HG03354 (cell line): Measurements from ENCODE around the gene EPHB2.
"Not testable (repeated sequence)": the region's sequence is repeated elsewhere in the genome, so short reads cannot be mapped to it uniquely, and the experiment has no call there.

Experiments used
- ATAC-seq: cut with Tn5 transposase; IDR thresholded peaks from one replicate; pipeline ENCODE4 v1.9.1; 2021; ENCODE audit warnings: mild to moderate bottlenecking; ENCODE audit not compliant: unreplicated experiment, poor library complexity, severe bottlenecking

The EPHB2 gene

GRCh38 chr1:22710701-22711049 lies at the start of gene EPHB2:
Gene EPHB2, plus strand, starts transcription at chr1:22710839. Its CDS starts 144 bp downstream, at chr1:22710983.
- ATAC-seq: no peak

- no peak for ATAC-seq
Observed at GRCh38 chr1:22661880-22662279, 48.8 kb upstream of the EPHB2 start.

- no peak for ATAC-seq
Observed at GRCh38 chr1:22662318-22662717, 48.3 kb upstream of the EPHB2 start.

- ATAC-seq: no peak
Observed at GRCh38 chr1:22662986-22663408, 47.6 kb upstream of the EPHB2 start.

- no peak for ATAC-seq
Observed at GRCh38 chr1:22665752-22666151, 44.9 kb upstream of the EPHB2 start.

GRCh38 chr1:22666412-22666811 lies 44.2 kb upstream of the EPHB2 start:
- ATAC-seq: no peak

GRCh38 chr1:22668840-22669239 lies 41.8 kb upstream of the EPHB2 start:
- not testable (repeated sequence) for ATAC-seq

GRCh38 chr1:22670352-22670975 lies 40.2 kb upstream of the EPHB2 start:
- no peak for ATAC-seq

GRCh38 chr1:22671999-22672398 lies 38.6 kb upstream of the EPHB2 start:
- ATAC-seq: no peak

GRCh38 chr1:22673486-22674409 lies 36.9 kb upstream of the EPHB2 start:
- ATAC-seq: no peak

GRCh38 chr1:22674410-22674749 lies 36.3 kb upstream of the EPHB2 start:
- no peak for ATAC-seq

GRCh38 chr1:22676151-22676550 lies 34.5 kb upstream of the EPHB2 start:
- ATAC-seq: not testable (repeated sequence)

- no peak for ATAC-seq
Observed at GRCh38 chr1:22676916-22677583, 33.6 kb upstream of the EPHB2 start.

GRCh38 chr1:22677931-22678896 lies 32.4 kb upstream of the EPHB2 start:
- no peak for ATAC-seq

GRCh38 chr1:22680726-22681125 lies 29.9 kb upstream of the EPHB2 start:
- no peak for ATAC-seq

- no peak for ATAC-seq
Observed at GRCh38 chr1:22681556-22682276, 28.9 kb upstream of the EPHB2 start.

- no peak for ATAC-seq
Observed at GRCh38 chr1:22683547-22683946, 27.1 kb upstream of the EPHB2 start.

GRCh38 chr1:22685591-22686059 lies 25.0 kb upstream of the EPHB2 start:
- no peak for ATAC-seq

GRCh38 chr1:22687191-22687590 lies 23.4 kb upstream of the EPHB2 start:
- ATAC-seq: no peak
